Measurements from ENCODE around the gene RASAL3. TPM values are rescaled to one million over a fixed set of nuclear protein-coding genes. Genes with fewer than 3 reads are reported as not detected.

Gene RASAL3
- total and polyA plus RNA-seq, 4 donors = 0.76 to 1.5 (median 1.1) TPM

DNA sequence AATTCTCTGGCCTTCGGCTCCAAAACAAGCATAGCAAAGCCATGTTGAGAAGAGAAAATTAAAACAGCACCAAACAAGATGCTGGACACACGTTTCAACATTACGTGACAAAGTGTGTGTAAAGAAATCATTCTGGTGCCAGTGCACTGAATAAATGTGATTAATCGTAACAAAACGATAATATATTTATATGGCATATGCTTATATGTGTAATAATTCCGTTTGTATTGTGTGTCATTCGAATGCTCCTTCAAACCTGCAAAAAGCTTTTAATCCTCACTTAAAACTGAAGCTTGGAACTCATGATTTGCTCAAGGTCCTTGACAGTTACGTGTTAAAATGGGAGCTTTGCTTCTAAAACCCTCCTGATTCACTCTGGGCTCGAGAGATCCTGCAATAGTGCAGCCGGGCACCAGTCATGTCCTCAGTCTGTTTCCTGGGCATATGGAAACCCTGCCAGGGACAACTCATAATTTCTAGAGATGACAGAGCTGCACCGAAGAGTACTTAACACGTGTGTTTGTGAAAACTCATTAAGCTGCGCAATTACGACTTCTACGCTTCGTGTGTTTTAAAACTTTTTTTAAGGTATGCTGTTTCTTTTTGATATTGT is 44.8 kb downstream of the RASAL3 start:
- peak overlapping the region; percentile 43 to 61 (median 60) for H3K4me3 ChIP-seq (ENCODE audit: low read depth in 1 of 3, low read length in 3 of 3)
- H3K9ac ChIP-seq (ENCODE audit: low read depth in 1 of 2, low read length in 2 of 2) = peak overlapping the region in 1 of 2 donors; percentile 66
- TF ChIP-seq ZBTB33 (IDR thresholded peaks at IDR 0.05) = peak; percentile 1
- TF ChIP-seq, protein P1, sequence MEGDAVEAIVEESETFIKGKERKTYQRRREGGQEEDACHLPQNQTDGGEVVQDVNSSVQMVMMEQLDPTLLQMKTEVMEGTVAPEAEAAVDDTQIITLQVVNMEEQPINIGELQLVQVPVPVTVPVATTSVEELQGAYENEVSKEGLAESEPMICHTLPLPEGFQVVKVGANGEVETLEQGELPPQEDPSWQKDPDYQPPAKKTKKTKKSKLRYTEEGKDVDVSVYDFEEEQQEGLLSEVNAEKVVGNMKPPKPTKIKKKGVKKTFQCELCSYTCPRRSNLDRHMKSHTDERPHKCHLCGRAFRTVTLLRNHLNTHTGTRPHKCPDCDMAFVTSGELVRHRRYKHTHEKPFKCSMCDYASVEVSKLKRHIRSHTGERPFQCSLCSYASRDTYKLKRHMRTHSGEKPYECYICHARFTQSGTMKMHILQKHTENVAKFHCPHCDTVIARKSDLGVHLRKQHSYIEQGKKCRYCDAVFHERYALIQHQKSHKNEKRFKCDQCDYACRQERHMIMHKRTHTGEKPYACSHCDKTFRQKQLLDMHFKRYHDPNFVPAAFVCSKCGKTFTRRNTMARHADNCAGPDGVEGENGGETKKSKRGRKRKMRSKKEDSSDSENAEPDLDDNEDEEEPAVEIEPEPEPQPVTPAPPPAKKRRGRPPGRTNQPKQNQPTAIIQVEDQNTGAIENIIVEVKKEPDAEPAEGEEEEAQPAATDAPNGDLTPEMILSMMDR (IDR thresholded peaks at IDR 0.05; ENCODE audit: low read depth, low read length, missing input control) = no peak
- WGBS = 35% methylated on average over 16 of the region's 16 CpGs
- peaks cover 0 to 15% (median 10%) of the 10 kb centered on the region in 4 donors for H3K36me3 ChIP-seq (ENCODE audit: control insufficient read depth in 4 of 4, insufficient read depth in 3 of 4, low read depth in 1 of 4, low read length in 3 of 4)
- H3K9me3 ChIP-seq (ENCODE audit: control insufficient read depth in 4 of 4, low read length in 3 of 4) = no peaks in the 10 kb centered on the region
- no peak for DNase-seq (ENCODE audit: low spot score)
- H3K27me3 ChIP-seq (ENCODE audit: control insufficient read depth in 4 of 4, insufficient read depth in 4 of 4, low read length in 3 of 4) = no peaks in the 10 kb centered on the region
- peaks cover 12 to 47% (median 38%) of the 10 kb centered on the region in 4 donors for H3K4me1 ChIP-seq (ENCODE audit: control insufficient read depth in 4 of 4, insufficient read depth in 4 of 4, low read length in 3 of 4)
- H3K27ac ChIP-seq (ENCODE audit: low read depth in 1 of 2, low read length in 2 of 2) = peak overlapping the region in 1 of 2 donors; percentile 32

DNA sequence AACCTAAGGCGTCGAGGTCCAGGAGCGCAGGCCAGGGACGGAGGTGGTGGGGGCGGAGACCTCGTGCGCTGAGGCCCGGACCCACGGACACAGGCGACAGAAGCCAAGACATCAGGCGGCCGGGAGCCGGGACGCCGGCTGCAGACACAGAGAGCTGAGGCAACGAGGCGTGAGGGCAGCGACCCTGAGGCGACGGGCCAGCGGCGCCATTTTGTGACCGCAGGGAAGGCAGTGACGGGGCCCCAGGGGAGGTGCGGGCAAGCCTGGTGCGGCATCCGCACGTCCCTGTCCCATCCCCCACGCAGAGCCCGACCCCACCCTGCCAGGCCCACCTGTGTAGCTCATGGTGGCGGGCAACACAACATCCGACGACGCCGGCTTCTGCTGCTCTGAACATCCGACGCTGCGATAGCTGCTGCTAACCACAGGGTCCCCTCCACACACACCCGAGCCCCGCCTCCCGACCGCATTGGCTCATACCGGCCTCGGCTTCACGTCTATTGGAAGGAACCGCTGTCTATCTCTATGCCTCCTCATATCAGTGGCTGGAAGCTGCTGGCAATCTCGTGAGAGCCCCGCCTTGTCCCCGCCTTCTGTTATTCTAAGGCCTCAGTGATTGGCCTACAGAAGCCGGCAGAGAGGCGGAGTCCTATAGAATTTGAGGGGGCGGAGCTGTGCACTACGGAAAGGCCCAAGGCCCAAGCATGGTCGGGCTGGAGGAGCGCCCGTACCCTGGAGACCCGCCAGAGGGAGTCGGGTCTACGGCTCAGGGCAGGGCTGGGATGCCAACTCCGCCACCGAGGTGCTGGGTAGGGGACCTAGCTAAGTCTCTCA is 45.5 kb downstream of the RASAL3 start, which contains the start of gene AKAP8L:
AKAP8L (minus strand) TSS at position 410 of the 834 bp plus-strand sequence; CDS start at position 345, 65 bp downstream.
- H3K36me3 ChIP-seq (ENCODE audit: control insufficient read depth in 4 of 4, insufficient read depth in 3 of 4, low read depth in 1 of 4, low read length in 3 of 4) = peaks cover 0 to 11% (median 8%) of the 10 kb centered on the region in 4 donors
- TF ChIP-seq HNF4G (IDR thresholded peaks at IDR 0.05) (no peak), ZBTB33 (IDR thresholded peaks at IDR 0.05) (peak; percentile 97), RAD21 (IDR thresholded peaks at IDR 0.05) (peak; percentile 73 to 83), SP1 (IDR thresholded peaks at IDR 0.05) (peak; percentile 99), RXRA (IDR thresholded peaks at IDR 0.05) (peak; percentile 12 to 55), FOXA1 (IDR thresholded peaks at IDR 0.05) (peak; percentile 15), GABPA (IDR thresholded peaks at IDR 0.05 in 1 of 2, conservative IDR thresholded peaks at IDR 0.05 in 1 of 2) (peak in 1 of 2 donors; percentile 66), JUND (IDR thresholded peaks at IDR 0.05) (no peak), FOXA2 (IDR thresholded peaks at IDR 0.05) (peak; percentile 40), TAF1 (conservative IDR thresholded peaks at IDR 0.05) (peak; percentile 45), REST (IDR thresholded peaks at IDR 0.05) (peak; percentile 77), HNF4A (conservative IDR thresholded peaks at IDR 0.05) (peak; percentile 30 to 46), YY1 (IDR thresholded peaks at IDR 0.05) (peak; percentile 97), NR2F2 (IDR thresholded peaks at IDR 0.05) (peak; percentile 51)
- TF ChIP-seq, protein P1 (IDR thresholded peaks at IDR 0.05; ENCODE audit: low read depth, low read length, missing input control) = peak; percentile 61
- TF ChIP-seq, protein P2, sequence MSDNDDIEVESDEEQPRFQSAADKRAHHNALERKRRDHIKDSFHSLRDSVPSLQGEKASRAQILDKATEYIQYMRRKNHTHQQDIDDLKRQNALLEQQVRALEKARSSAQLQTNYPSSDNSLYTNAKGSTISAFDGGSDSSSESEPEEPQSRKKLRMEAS (IDR thresholded peaks at IDR 0.05) = peak; percentile 54
- TF ChIP-seq, protein P3, sequence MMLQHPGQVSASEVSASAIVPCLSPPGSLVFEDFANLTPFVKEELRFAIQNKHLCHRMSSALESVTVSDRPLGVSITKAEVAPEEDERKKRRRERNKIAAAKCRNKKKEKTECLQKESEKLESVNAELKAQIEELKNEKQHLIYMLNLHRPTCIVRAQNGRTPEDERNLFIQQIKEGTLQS (IDR thresholded peaks at IDR 0.05) = peak; percentile 60

More for the DNA sequence above, 45.5 kb downstream of the RASAL3 start, which contains the start of gene AKAP8L:
- DNase-seq (ENCODE audit: low spot score) = peak; percentile 98
- Histone ChIP-seq H3K4me1 (ENCODE audit: control insufficient read depth in 4 of 4, insufficient read depth in 4 of 4, low read length in 3 of 4) (peaks cover 12 to 48% (median 38%) of the 10 kb centered on the region in 4 donors), H3K27me3 (ENCODE audit: control insufficient read depth in 4 of 4, insufficient read depth in 4 of 4, low read length in 3 of 4) (no peaks in the 10 kb centered on the region), H3K9me3 (ENCODE audit: control insufficient read depth in 4 of 4, low read length in 3 of 4) (no peaks in the 10 kb centered on the region), H3K4me3 (ENCODE audit: low read depth in 1 of 3, low read length in 3 of 3) (peak within 1 kb of the TSS; percentile 77 to 92 (median 91)), H3K9ac (ENCODE audit: low read depth in 1 of 2, low read length in 2 of 2) (peak within 1 kb of the TSS; percentile 66 to 89), H3K27ac (ENCODE audit: low read depth in 1 of 2, low read length in 2 of 2) (peak within 1 kb of the TSS; percentile 87 to 91)
- WGBS = under 1% methylated on average over 61 of the region's 61 CpGs
